GM23248 (cell line): Measurements from ENCODE around the gene MECR. TPM values are rescaled to one million over a fixed set of nuclear protein-coding genes. Genes with fewer than 3 reads are reported as not detected.

Experiments used
- DNase-seq: peaks from one replicate; pipeline ENCODE4 v3.0.0-alpha.2; 2015
- H2AFZ ChIP-seq: fragments of 200-600 bp; sonication (generic); 2 replicates; pipeline ENCODE4 v1.6.1; 2016; ENCODE audit warnings: antibody characterized with exemption
- H3F3A ChIP-seq: fragments of 200-600 bp; sonication (generic); 2 replicates; pipeline ENCODE4 v1.6.1; 2016; ENCODE audit warnings: mild to moderate bottlenecking, antibody characterized with exemption, mixed run types; ENCODE audit not compliant: insufficient read depth
- H3K27ac ChIP-seq: fragments of 200-600 bp; sonication (generic); 2 replicates; pipeline ENCODE4 v1.5.1; 2016; ENCODE audit warnings: mild to moderate bottlenecking
- H3K27me3 ChIP-seq: fragments of 200-600 bp; sonication (generic); replicated peaks from 2 replicates; pipeline ENCODE4 v1.6.1; 2016; ENCODE audit warnings: mild to moderate bottlenecking; ENCODE audit not compliant: insufficient read depth
- H3K36me3 ChIP-seq: fragments of 200-600 bp; sonication (generic); 2 replicates; pipeline ENCODE4 v1.6.1; 2016; ENCODE audit warnings: low read depth, mild to moderate bottlenecking
- H3K4me1 ChIP-seq: fragments of 200-600 bp; sonication (generic); 2 replicates; pipeline ENCODE4 v1.6.1; 2016; ENCODE audit warnings: mild to moderate bottlenecking; ENCODE audit not compliant: insufficient read depth
- H3K4me2 ChIP-seq: fragments of 200-600 bp; sonication (generic); one replicate; pipeline ENCODE4 v1.6.1; 2016; ENCODE audit warnings: mild to moderate bottlenecking; ENCODE audit not compliant: unreplicated experiment
- H3K4me3 ChIP-seq: fragments of 200-600 bp; sonication (generic); 2 replicates; pipeline ENCODE4 v1.5.1; 2016; ENCODE audit warnings: mild to moderate bottlenecking
- H3K79me2 ChIP-seq: fragments of 200-600 bp; sonication (generic); 2 replicates; pipeline ENCODE4 v1.6.1; 2016; ENCODE audit warnings: mild to moderate bottlenecking; ENCODE audit not compliant: insufficient read depth
- H3K9ac ChIP-seq: fragments of 200-600 bp; sonication (generic); 2 replicates; pipeline ENCODE4 v1.6.1; 2016; ENCODE audit warnings: mild to moderate bottlenecking
- H3K9me2 ChIP-seq: fragments of 200-600 bp; sonication (generic); 2 replicates; pipeline ENCODE4 v1.6.1; 2016; ENCODE audit warnings: mixed run types, mild to moderate bottlenecking, moderate library complexity; ENCODE audit not compliant: insufficient read depth
- H3K9me3 ChIP-seq: fragments of 200-600 bp; sonication (generic); one replicate; pipeline ENCODE4 v1.6.1; 2017; ENCODE audit warnings: low read depth
- H4K20me1 ChIP-seq: fragments of 200-600 bp; sonication (generic); 2 replicates; pipeline ENCODE4 v1.6.0; 2016; ENCODE audit not compliant: insufficient read depth
- EZH2 ChIP-seq: fragments of 200-600 bp; sonication (generic); IDR thresholded peaks from 2 replicates; pipeline ENCODE4 v1.6.1; 2018; ENCODE audit warnings: antibody characterized with exemption, mild to moderate bottlenecking; ENCODE audit not compliant: insufficient read depth, poor library complexity, severe bottlenecking
- EZH2phosphoT487 ChIP-seq: fragments of 200-600 bp; sonication (generic); IDR thresholded peaks from 2 replicates; pipeline ENCODE4 v1.6.1; 2018; ENCODE audit warnings: antibody characterized with exemption, moderate library complexity, mild to moderate bottlenecking, low read depth; ENCODE audit not compliant: insufficient read depth
- WGBS, 2 experiments: methylation state at CpG; one replicate each; pipeline ENCODE4 v1.1.6; 2015 to 2017; ENCODE audit warnings: low lambda C conversion rate in 2 of 2, low coverage in 1 of 2; ENCODE audit errors: missing lambda C conversion rate in 2 of 2; 5-methylcytosine and 5-hydroxymethylcytosine counted together
- in situ Hi-C: fragments of 300-500 bp; cut with MboI; formaldehyde crosslinking; loops from 2 replicates; pipeline ENCODE4 v1.15.0; 2020
- polyA plus RNA-seq: library from polyadenylated mRNA; unstranded; fragments of >200 nt; fragmentation: Nextera tagmentation; extraction: Ambion mirVana; gene quantifications from 2 replicates; pipeline ENCODE4 v1.2.1, GENCODE V29; 2016
- total RNA-seq: library from RNA; depleted of rRNA; stranded (reverse); fragments of >200 nt; shearing (Covaris generic); gene quantifications from 2 replicates; pipeline ENCODE4 v1.2.3, GENCODE V29; 2014

Gene MECR
- total and polyA plus RNA-seq, 2 experiments from 2014 or later: 19.1 to 43.3 TPM

GRCh38 chr1:29240400-29240837 lies 9.7 kb upstream of the MECR start:
- Histone ChIP-seq H3K4me3 (no peak overlapping the region), H3K27ac (no peak overlapping the region), H3K4me1 (peaks cover 10% of the 10 kb centered on the region; the same call in 1 of the 2 replicates), H3K9me3 (no peaks in the 10 kb centered on the region), H3K36me3 (no peaks in the 10 kb centered on the region), H3F3A (peaks cover 10% of the 10 kb centered on the region), H3K27me3 (no peaks in the 10 kb centered on the region), H3K9me2 (no peaks in the 10 kb centered on the region), H4K20me1 (no peaks in the 10 kb centered on the region), H3K79me2 (no peaks in the 10 kb centered on the region), H2AFZ (no peak overlapping the region), H3K4me2 (no peak overlapping the region), H3K9ac (no peak overlapping the region)
- DNase-seq: no peak
- WGBS, 2 experiments: 59 to 74% methylated on average over 4 of the region's 4 CpGs
- no peak for TF ChIP-seq EZH2phosphoT487
- TF ChIP-seq EZH2: no peak
- in situ Hi-C loops: loop anchor here (10.0 to 25.0 kb wide), 3 partner anchors 447 to 1472 kb away; partner anchors contain the start of gene MATN1

- peak; percentile 45 for DNase-seq
- WGBS, 2 experiments: 73 to 80% methylated on average over 7 of the region's 7 CpGs
- no peak overlapping the region for H3K27ac ChIP-seq
- H3F3A ChIP-seq: peaks cover 10% of the 10 kb centered on the region
- no peak overlapping the region for H3K4me3 ChIP-seq
- no peak overlapping the region for H2AFZ ChIP-seq
- H3K9me2 ChIP-seq: no peaks in the 10 kb centered on the region
- H3K9ac ChIP-seq: no peak overlapping the region
- H3K36me3 ChIP-seq: no peaks in the 10 kb centered on the region
- TF ChIP-seq EZH2phosphoT487 (no peak), EZH2 (no peak)
- no peaks in the 10 kb centered on the region for H3K27me3 ChIP-seq
- no peaks in the 10 kb centered on the region for H4K20me1 ChIP-seq
- peaks cover 10% of the 10 kb centered on the region; the same call in 1 of the 2 replicates for H3K4me1 ChIP-seq
- H3K79me2 ChIP-seq: no peaks in the 10 kb centered on the region
- no peaks in the 10 kb centered on the region for H3K9me3 ChIP-seq
- in situ Hi-C loops: loop anchor here (25.0 kb wide), 2 partner anchors 448 to 1473 kb away; partner anchors contain the start of gene MATN1
- H3K4me2 ChIP-seq: no peak overlapping the region
Observed at GRCh38 chr1:29239142-29239541, 8.4 kb upstream of the MECR start.

- peaks cover 10% of the 10 kb centered on the region; the same call in 1 of the 2 replicates for H3K4me1 ChIP-seq
- peak overlapping the region; percentile 76; the same call in 1 of the 2 replicates for H3K9ac ChIP-seq
- no peaks in the 10 kb centered on the region for H3K36me3 ChIP-seq
- H3K4me2 ChIP-seq: peak overlapping the region; percentile 76
- H3F3A ChIP-seq: peaks cover 10% of the 10 kb centered on the region
- peak; percentile 26 for DNase-seq
- no peaks in the 10 kb centered on the region for H3K79me2 ChIP-seq
- peak overlapping the region; percentile 94 for H2AFZ ChIP-seq
- H4K20me1 ChIP-seq: no peaks in the 10 kb centered on the region
- WGBS, 2 experiments: 61 to 62% methylated on average over 11 of the region's 11 CpGs
- in situ Hi-C loops: loop anchor here (25.0 kb wide), 2 partner anchors 449 to 1474 kb away; partner anchors contain the start of gene MATN1
- H3K27ac ChIP-seq: no peak overlapping the region
- H3K4me3 ChIP-seq: peak overlapping the region; percentile 78; the same call in 1 of the 2 replicates
- H3K9me2 ChIP-seq: no peaks in the 10 kb centered on the region
- TF ChIP-seq EZH2 (no peak), EZH2phosphoT487 (no peak)
- H3K27me3 ChIP-seq: no peaks in the 10 kb centered on the region
- H3K9me3 ChIP-seq: no peaks in the 10 kb centered on the region
Observed at GRCh38 chr1:29238620-29239002, 7.9 kb upstream of the MECR start.

- no peaks in the 10 kb centered on the region for H3K27me3 ChIP-seq
- in situ Hi-C loops: loop anchor here (25.0 kb wide), 2 partner anchors 449 to 1474 kb away; partner anchors contain the start of gene MATN1
- TF ChIP-seq EZH2phosphoT487: no peak
- no peak for TF ChIP-seq EZH2
- H3K9me3 ChIP-seq: no peaks in the 10 kb centered on the region
- peaks cover 10% of the 10 kb centered on the region for H3F3A ChIP-seq
- no peaks in the 10 kb centered on the region for H4K20me1 ChIP-seq
- no peaks in the 10 kb centered on the region for H3K9me2 ChIP-seq
- 4 to 5% methylated on average over 70 to 76 of the region's 93 CpGs for WGBS, 2 experiments
- no peak overlapping the region for H3K27ac ChIP-seq
- peak; percentile 66 for DNase-seq
- peak overlapping the region; percentile 78 for H3K4me3 ChIP-seq
- H3K4me1 ChIP-seq: peaks cover 10% of the 10 kb centered on the region; the same call in 1 of the 2 replicates
- no peaks in the 10 kb centered on the region for H3K36me3 ChIP-seq
- no peaks in the 10 kb centered on the region for H3K79me2 ChIP-seq
- peak overlapping the region; percentile 76 for H3K4me2 ChIP-seq
- H2AFZ ChIP-seq: peak overlapping the region; percentile 94
- peak overlapping the region; percentile 76 for H3K9ac ChIP-seq
Observed at GRCh38 chr1:29237852-29238619, 7.3 kb upstream of the MECR start.
